Adrenal gland (tissue), 5 donors: ENCODE results near the gene LTN1.

ENCODE experiments used
- POLR2A ChIP-seq, 2 donors: fragments of 450-650 bp; IDR thresholded peaks; one replicate each; pipeline ENCODE4 v1.6.1; 2017; ENCODE audit warnings: antibody characterized with exemption in 2 of 2, mild to moderate bottlenecking in 2 of 2, moderate library complexity in 1 of 2
- TF ChIP-seq, protein P1 (sequence below), 6 experiments: fragments of 450-650 bp in 4 of 6; fragments of 200-600 bp in 2 of 6; sonication (generic) in 1 of 6; IDR thresholded peaks; 1 replicate in 5 of 6; 2 replicates in 1 of 6; pipeline versions ENCODE4 v1.5.1 to v1.8.0; 2016 to 2021; ENCODE audit warnings: antibody characterized with exemption in 6 of 6, mild to moderate bottlenecking in 2 of 6, moderate library complexity in 1 of 6
- donor health status: DM: no; HTN: no; CAD: no.

DNA sequence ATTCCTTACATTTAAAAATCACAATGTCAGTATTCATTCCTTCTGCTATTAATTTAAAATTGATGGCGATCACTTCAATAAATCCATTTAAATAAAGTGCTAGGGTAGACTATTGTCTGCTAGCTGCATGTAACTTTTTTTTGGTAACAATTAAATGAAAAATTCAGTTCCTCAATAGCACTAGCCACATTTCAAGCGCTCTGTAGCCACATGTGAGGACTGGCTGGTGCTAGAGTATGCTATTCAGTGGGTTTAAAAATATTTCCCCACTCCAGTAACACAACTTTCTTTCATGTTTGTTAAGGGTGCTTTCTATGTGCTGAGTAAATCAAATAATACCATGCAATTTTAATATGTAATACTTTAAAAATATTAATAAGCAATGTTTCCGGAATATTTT lies 108.2 kb downstream of the LTN1 start:
- TF ChIP-seq, protein P1, sequence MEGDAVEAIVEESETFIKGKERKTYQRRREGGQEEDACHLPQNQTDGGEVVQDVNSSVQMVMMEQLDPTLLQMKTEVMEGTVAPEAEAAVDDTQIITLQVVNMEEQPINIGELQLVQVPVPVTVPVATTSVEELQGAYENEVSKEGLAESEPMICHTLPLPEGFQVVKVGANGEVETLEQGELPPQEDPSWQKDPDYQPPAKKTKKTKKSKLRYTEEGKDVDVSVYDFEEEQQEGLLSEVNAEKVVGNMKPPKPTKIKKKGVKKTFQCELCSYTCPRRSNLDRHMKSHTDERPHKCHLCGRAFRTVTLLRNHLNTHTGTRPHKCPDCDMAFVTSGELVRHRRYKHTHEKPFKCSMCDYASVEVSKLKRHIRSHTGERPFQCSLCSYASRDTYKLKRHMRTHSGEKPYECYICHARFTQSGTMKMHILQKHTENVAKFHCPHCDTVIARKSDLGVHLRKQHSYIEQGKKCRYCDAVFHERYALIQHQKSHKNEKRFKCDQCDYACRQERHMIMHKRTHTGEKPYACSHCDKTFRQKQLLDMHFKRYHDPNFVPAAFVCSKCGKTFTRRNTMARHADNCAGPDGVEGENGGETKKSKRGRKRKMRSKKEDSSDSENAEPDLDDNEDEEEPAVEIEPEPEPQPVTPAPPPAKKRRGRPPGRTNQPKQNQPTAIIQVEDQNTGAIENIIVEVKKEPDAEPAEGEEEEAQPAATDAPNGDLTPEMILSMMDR (IDR thresholded peaks at IDR 0.05): no peak
- no peak for TF ChIP-seq POLR2A (IDR thresholded peaks at IDR 0.05)
